GM18868 (cell line): ENCODE data around the gene GPC3.
"Not testable (repeated sequence)": the region's sequence is repeated elsewhere in the genome, so short reads cannot be mapped to it uniquely, and the experiment has no call there.

Experiments used
- ATAC-seq: cut with Tn5 transposase; IDR thresholded peaks from one replicate; pipeline ENCODE4 v1.9.1; 2021; ENCODE audit warnings: mild to moderate bottlenecking, moderate library complexity; ENCODE audit not compliant: unreplicated experiment

The GPC3 gene

DNA sequence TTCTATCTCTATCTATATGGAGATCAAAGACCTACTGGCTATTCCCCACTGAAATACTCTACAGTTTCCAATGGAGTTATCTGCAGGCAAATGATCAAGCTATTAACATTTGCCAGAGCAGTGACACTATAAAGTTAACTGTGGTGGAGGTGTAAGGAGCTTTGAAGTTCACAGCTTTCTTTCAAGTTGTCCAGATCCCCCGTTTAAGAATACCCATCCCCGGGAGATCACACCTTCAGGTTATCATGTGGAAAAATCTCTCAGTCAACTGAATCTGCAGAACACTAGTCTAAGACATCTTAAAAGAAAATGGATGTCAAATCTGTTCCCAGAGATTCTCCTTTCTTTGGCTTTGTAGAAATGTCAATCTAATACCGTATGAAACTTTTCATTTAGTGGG, 80.1 kb downstream of the GPC3 start:
- ATAC-seq, result no peak

DNA sequence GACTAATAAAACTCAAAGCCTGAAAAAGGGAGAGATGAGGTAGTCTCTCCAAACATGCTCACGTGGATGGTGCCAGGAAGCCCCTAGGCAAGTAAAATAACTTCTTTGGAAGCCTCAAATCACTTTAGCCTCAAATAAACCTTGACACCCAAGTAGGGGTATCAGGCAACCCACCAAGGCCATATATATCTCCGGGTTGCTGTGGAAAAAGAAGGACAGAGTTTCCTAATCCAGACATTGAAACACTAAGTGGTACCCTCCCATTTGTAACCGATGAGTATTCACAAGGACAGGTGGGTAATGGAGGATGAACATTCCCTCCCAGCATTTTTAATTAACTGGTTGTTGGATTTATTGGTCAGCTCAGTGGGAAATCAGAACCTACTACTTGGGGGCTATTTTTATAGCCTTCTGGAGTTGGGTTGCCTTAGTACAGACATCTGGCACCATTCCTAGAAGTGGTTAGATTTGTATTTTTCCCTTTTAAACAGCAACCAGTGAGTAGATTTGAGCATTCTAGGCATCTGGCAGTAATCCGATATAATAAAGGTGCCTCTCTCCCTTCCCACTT, 87.7 kb downstream of the GPC3 start:
- no peak for ATAC-seq

DNA sequence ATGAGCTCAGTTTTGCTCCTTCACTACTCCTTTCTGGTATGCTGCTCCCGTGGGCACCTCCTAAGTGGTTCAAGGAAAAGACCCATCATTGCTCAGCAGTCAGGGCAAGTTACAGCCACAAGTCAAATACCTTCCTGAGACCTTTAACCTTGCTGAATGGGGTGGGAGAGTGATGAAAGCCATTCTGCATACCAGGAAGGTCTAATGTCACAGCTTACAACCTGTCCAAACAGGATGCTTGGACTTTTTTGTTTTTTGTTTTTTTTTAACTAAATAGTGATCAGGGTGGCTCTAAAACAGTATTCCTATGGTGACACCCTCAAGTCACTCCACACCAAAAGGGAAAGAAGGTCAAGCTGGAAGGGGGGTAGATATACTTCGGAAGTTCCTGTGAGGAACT, 93.1 kb downstream of the GPC3 start:
- no peak for ATAC-seq

DNA sequence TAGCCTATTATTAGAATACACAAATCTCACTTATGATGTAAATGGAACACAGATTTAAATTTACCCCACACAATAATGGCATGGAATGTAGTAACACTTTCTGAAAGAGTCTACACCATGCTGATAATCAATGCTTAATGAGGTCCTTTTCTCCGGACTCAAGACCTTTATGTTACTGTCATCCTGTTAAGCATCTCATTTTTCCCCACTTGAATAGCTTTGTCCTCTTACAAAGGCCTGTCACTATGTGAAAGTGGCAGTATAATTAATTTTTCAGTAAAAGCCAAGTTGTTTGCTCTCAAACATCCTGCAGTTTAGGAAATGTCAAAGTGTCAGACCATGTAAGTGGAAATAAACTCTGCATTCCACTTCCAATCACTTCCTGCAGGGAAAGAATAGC, 96.4 kb downstream of the GPC3 start:
- ATAC-seq, result no peak

DNA sequence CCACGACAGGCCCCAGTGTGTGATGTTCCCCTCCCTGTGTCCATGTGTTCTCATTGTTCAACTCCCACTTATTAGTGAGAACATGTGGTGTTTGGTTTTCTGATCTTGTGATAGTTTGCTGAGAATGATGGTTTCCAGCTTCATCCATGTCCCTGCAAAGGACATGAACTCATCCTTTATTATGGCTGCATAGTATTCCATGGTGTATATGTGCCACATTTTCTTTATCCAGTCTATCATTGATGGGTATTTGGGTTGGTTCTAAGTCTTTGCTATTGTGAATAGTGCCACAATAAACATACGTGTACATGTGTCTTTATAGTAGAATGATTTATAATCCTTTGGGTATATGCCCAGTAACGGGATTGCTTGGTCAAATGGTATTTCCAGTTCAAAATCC, 97.3 kb downstream of the GPC3 start:
- ATAC-seq, result not testable (repeated sequence)

DNA sequence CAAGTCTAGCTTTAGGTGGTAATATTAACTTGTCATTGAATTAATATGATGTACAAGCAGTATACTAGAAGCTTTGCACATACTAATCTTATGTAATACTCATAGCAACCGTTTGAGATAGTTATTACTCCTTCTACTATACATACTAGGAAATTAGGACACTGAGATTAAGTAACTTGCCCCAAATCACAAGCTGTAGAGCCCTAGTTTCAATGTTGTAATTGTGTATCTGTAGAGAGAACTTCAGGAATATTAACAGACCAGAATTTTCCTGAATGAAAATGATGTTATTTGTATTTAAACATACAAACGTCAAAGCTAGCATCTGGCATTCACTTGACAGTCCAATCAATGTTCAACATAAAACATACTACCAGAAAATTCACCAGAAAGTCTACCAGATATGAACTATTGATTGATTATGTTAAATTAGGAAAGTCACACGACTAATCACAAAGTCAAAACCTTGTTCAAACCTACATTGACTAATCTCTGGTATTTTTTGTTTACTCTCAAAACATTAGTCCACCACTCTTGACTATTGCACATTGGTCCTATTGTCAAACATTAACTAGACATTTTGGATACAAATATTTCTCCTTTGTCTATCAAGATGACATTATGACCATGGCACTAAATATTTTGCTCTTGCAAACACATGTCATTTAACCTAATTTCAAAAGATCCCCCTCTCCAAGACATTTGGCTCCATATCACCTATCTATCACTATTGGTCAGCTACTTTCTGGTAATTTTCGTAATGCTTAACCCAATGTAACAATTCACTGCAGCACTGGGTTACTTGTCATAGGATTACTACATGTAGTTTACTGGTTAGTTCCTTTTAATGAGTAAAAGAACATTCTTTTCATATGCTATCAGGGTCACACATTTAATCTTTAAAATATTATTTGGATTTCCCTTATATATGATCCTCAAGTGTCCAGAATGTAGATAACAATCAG, 100.7 kb downstream of the GPC3 start:
- no peak for ATAC-seq

DNA sequence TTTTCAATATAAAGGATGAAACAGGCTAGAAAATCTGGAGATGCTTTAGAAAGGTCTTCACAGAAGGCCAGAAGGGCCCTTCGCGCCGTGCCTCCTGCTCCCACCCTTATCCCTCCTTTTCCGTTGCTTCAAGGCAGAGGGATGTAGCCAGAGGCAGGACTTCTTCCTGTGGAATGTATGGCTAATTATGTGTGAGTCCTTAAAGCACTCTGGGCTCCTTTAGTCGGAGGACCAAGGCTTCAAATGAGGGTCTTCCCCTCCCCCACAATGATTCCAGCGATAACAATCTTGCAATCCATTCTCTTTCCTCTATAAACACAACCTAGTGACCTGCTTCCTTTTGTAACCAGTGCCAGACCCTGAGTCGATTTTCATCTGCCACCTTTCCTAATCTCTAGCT, 103.5 kb downstream of the GPC3 start:
- ATAC-seq, result no peak

DNA sequence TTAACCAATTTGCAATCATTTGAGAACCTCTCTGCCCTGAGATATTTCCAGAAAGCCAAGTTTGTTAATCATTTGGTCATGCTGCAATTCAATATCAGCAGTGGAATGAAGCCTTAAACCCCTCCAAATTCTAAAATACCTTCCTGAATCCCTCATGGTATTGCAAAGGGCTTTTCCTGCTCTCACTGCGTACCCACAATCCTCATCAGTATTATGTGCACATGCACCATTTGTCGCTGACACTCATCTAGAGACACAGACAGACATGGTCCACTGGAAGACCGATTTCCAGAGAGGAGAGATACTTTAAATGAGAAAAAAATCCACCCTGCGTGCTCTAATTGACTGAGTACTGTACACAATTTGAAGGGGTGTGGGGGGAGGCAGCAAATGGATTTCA, 104.4 kb downstream of the GPC3 start:
- no peak for ATAC-seq

DNA sequence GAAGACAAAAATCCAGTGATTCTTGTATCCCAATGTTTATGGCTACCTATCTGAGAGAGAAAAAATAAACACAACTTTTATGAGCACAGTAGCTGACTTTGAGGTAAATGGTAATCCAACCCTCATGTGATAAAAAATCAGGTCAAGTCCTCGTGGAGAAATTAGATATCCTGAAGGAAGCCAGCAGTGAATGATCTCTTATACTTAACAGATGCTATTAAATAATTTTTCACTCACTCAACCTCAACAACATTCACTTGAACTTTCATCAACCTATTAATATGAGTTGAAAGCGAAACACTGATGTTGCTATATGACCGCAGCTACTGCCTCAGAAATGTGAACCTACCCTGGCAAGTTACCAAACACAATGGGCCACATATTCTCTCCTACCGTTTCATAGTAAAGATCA, 105.4 kb downstream of the GPC3 start:
- ATAC-seq, result peak; percentile 75

DNA sequence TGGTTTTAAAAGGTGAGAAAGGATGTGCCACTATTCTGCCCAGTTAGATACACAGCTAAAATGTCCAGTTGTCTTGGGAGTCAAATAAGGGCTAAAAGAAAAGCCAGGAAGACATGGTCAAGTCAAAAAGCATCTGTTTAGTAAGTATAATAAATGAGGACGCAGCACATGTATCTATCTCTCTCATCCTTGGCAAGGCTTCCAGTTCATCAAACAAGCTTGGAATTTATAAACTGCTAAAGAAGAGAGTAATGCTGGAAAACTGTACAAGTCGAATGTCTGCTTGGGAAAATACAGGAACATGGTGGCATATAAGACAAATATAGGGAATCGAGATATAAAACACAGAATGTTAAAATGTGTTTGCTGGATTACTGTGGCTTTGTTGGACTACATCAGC, 106.7 kb downstream of the GPC3 start:
- no peak for ATAC-seq

DNA sequence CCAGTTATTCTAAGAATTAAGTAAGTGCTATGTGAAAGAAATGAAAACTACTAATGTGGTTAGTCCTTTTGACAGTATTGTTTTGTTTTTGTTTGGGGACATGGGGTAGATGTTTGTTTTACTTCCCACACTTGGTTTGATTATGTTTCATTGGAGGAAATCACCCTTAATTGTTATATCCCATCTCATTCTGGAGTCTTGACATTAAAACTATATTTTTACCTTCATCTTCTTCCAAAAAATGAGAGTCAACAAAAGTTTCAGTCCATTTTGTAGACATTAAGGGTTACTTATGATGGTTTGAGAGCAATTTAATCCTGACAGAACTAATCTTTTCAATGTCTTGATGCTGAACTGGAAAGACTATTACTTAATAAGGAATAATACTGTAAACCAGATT, 108.7 kb downstream of the GPC3 start:
- ATAC-seq, result no peak

DNA sequence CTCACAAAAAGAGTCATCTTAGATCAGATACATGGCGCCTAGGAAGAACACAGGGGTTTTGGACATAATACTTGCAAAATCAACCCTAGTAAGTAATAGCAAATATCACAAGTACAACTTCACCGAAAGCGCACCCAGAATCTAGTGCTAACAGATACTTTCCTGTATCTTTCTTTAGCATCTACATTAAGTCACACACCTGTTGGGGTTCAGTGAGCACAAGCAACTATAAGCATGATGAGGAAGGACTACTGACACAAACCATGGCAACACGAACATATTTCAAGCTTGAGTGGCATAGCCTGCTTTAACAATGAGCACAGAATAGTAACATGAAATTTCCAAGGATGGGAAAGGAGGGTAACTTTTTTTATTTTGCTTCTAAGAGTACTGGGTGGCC, 116.1 kb downstream of the GPC3 start:
- peak; percentile 57 for ATAC-seq

DNA sequence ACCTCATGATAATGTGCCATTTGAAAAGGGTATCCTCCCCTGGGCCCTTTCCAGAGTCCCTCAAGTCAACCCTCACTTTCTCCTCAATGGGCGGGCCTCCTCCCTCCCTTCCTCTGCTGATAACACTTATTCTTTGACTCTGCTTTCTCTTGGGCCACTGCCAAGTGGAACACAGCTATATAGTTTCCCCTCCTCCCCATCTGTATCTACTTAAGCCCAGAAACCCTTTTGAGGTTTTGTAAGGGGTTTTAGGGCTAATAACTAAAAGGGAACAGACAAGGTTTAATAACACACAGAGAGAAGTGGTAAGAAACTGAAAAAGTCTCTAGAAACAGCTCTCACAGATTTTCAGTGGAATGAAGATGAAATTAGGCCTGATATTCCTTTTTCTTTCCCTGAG, 116.7 kb downstream of the GPC3 start:
- ATAC-seq, result no peak

DNA sequence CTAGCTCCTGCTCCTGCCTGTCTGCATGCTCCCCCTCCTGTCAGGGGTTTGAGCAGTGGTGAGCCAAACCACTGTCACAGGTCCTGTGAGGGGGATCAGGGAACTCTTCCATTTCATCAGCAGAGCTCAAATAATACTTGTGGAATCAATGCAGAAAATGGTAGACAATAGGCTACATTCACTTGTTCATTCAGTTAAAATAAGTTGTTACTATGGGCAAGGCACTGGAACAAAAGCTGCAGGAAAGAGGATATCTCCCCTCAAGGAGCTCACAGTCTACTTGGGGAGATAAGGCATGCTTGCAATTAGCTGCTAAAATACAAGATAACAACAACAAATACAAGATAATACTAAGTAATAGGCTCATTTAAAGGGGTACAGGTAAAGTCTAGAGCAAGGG, 117.1 kb downstream of the GPC3 start:
- no peak for ATAC-seq

DNA sequence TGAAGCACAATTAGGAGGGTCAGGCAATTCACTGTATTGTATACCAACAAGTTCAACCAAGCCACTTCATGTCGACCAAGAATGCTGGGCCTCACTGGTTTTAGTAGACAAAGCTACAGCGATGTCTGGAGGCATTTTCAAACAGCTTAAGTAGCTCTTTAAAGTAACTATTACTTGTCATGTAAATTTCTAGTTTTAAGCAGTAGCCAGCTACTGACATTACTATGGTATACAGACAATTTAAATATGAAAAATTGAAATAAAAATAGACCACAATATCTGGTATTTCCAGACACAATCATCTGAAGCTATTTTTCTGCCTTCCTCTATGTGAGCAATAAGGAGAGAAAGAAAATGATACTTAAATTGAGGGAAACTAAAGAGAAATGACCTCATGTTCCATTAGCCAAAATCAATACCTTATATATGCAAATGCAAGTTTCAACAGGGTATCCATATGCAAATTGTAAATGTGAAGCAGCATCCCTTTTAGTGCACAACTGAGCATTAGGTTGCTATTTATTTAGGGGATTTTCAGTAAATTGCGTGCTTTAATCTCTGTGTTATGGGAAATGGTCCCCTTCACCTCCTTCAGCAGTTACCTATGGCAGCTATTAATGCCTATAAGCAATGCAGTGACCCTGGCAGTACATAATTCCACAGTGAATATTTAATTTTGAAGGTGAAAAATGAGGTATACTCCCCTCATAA, 119.5 kb downstream of the GPC3 start:
- ATAC-seq, result no peak

DNA sequence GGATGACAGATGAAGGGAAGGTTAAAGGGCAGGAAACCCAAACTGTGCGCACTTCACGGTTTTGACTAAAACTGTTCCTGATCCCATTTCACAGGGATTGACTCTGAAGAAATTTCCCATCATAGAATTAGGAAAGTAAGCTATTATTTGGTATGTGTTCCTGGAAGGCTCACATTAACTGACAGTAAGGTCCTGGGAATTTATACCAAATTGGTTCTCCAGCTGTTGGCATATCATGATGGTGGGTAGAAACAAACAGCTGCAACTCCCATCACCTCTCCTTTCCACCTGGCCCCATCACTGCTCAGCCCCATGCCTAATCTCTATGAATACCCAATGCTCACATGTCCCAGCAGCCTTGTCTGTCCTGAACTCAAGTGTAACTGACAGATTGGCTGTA, 121.2 kb downstream of the GPC3 start:
- ATAC-seq, result no peak

DNA sequence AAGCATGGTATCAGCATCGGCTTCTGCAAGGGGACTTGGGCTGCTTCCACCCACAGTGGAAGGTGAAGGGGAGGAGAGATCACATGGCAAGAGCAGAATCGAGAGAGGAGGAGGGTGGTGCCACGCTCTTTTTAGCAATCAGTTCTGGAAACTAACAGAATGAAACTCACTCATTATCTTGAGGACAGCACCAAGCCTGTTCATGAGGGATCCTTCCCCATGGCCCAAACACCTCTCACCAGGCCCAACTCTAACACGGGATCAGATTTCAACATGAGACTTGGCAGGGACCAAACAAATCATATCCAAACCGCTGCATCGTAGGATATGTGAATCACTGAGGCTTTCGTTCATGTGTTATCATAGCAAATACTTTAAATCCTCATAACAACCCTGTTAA, 125.5 kb downstream of the GPC3 start:
- no peak for ATAC-seq

DNA sequence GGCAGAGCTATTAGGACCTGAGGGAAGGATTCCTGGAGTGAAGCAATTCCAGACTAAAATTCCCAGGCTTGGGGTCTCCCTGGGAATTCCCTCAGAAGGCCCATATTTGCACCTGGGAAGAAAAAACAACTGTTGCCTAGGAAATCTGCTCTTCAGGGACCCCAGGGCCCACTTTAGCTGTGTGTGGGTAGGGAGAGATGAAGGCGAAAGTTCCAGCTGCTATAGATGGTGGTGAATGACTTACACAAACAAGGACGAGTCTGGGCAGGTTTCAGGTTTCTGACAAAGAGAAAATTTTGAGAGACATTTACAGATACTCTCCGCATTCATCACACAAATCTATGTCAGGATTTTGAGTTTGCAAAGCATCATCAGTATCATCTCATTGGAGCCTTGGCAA, 126.1 kb downstream of the GPC3 start:
- ATAC-seq, result no peak

DNA sequence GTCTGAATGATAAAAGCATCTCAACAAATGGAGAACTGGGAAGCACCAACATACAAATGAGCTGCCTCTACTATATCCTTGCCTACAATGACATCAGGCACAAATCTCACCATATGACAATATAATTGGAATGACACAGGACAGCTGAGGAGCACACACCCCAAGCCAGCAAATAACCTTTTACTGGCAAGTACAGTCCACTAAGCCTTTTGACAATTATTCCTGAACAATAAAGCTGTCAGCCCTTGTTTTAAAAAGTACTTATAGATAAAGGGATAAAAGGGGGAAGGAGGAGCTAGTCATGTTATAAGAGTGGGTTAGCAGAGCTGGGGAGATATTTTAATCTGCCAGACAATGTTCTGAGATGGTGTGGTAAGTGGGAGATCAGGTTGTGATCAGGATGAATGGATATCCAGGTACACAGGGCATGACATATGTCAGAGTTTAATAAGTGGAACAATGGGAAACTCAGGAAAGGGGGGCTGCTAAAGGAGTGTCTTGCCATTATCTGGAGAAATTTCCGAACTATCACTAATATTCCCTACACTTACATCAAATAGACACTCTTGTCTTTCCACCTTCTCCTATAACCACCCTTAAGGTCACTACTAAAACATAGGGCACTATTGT, 127.6 kb downstream of the GPC3 start:
- ATAC-seq, result no peak

DNA sequence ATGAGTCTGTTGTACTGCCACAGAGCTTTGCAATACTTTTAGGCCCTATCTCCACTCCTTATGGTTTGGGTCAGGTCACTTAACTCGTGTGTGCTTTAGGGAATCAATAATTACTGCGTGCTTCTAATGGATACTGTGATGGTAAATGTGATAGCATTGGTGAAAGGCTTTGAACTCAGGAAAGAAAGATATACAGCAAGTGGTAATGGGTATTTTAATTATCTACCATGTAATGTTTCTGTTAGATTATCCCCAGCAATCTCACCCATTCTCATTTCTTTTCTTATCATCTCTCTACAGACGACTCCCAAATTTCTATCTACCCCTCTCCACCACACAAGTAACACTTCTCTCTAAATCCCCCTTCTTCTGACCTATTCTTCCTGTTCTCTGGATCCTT, 128.6 kb downstream of the GPC3 start:
- no peak for ATAC-seq

DNA sequence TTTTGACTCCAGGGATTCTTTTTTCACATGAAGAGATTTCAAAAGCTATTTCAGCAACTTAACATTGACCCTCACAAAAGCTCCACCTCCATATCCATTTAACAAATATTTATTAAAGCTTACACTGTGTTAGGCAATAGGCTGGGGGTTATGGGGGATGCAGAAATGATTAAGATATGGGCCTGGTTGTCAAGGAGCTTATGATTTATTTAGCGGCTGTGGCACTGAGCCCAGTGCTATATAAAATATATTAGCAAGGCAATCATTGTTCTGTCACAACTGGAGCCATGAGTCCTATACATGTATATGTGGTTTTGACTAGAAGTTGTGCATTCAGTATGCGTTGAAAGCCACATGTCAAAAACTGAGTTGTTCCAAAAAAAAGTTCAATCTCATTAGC, 131.1 kb downstream of the GPC3 start:
- no peak for ATAC-seq
